ENCODE data around the gene C2CD5.
"Not testable (repeated sequence)": the region's sequence is repeated elsewhere in the genome, so short reads cannot be mapped to it uniquely, and the experiment has no call there.

Gene C2CD5

GRCh38 chr12:22480016-22480415 lies 64.3 kb downstream of the C2CD5 start:
- DNase-seq (ENCODE audit: low read depth in 3 of 3), result no peak

DNA sequence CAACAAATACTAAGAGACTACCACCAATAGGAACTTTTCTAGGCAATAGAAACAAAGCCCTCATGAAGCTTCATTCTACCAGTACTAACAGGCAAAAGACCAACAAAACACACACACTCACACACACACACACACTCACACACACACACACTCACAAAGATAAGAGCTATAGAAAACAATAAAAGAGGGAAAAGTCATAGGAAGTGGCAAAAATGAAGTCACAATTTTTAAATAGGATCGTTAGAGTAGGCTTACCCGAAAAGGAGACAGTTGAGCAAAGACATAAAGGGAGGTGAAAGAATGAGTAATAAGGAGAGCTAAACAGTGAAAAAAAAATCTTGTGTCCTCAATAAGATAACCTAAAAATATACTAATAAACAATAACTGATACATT lies 66.5 kb downstream of the C2CD5 start:
- no peak for DNase-seq (ENCODE audit: low read depth in 3 of 3)

DNA sequence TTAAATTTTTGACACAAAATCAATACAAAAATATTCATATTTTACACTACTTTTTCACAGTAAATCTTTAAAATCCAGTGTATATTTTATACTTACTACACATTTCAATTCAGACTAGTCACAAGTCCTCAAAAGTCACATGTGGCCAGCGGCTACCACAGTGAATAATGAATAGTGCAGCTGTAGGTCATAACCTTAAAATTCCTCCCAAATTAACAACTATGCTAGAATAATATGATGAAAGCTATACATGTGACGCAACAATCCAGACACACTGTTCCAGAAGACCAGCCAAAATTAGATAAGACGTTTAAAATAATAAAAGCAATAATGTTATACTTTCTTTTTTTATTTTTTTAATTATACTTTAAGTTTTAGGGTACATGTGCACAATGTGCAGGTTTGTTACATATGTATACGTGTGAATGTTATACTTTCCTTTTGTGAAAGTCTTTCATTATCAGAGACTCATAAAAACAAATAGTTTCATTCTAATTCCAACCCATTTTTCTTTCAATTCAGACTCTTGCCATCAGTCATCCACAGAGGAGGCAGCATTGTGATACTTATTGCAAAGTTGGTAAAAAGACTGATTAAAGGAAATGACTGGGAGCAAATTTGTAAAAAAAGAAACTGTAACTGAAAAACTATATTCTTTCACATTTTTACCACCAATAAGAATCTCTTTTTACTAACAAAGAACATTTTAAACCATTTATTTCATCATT lies 67.0 kb downstream of the C2CD5 start:
- no peak for DNase-seq (ENCODE audit: low read depth in 3 of 3)

DNA sequence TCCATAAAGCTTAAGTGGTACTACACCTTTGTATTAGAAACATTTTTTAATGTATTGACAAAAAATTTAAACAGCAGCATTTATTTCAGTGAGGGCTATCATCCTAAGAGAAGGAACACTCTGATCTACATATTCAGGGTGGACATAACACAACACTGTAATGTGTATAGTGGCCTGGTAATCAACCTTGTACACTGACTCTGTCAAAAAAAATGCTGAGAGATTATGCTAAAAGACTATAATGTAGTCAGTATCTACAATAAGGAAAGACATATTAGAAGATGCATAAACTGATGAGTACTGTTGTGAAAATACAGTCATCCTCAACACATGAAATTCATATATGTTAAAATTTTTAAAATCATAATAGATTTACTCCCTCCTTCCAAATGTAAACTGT lies 68.2 kb downstream of the C2CD5 start:
- no peak for DNase-seq (ENCODE audit: low read depth in 3 of 3)

GRCh38 chr12:22474970-22475720 lies 69.2 kb downstream of the C2CD5 start:
- no peak for DNase-seq (ENCODE audit: low read depth in 3 of 3)

DNA sequence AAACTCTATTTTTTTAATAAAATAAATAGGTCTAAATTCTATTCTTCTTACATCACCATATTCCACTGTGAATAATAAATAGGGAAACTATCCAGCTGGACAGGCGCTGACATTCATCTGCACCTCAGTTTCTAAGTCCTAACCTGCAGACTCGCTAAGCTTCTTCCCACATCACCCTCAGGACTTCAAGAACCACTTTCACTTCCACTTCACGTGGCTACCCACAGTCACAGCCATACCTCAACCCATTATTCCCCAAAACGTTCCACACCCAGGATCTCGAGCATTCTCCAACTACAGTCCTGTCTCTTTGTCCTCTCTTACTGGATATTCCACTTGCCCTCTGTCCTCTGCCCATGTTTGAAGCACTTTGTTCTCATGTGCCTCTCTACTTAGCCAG lies 71.1 kb downstream of the C2CD5 start:
- no peak for DNase-seq (ENCODE audit: low read depth in 3 of 3)

DNA sequence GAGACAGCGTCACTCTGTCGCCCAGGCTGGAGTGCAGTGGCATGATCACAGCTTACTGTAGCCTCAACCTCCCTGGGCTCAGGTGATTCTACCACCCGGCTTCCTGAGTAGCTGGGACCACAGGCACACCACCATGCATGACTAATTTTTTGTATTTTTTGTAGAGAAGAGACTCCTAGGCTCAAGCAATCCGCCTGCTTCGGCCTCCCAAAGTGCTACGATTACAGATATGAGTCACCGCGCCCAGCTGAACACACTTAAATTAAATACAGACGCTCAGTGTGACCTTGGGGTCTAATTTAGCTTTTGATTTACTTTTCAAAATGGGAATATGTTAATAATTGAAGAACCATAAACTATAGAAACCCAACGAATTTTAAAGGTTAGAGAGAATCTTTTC lies 77.2 kb downstream of the C2CD5 start:
- no peak for DNase-seq (ENCODE audit: low read depth in 3 of 3)

GRCh38 chr12:22463306-22463705 lies 81.0 kb downstream of the C2CD5 start:
- no peak for DNase-seq (ENCODE audit: low read depth in 3 of 3)

DNA sequence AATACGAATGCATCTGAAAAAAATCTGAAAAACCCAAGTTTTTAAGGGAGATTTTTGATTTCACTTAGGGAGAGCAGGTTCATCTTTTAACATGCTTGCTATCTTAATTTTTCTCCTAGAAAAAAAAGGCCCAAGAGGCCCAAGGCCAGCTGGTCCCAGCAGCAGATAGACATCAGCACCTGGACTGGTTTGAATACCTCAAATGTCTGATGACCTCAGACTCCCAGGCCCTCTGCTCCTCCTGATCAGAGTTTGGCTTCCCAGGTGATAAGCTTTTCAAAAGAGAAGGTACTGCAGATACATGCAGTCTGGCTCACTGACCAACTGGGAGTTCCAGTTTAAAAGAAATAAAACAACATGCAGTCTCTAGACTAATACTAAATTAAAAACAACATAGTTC lies 82.6 kb downstream of the C2CD5 start:
- no peak for DNase-seq (ENCODE audit: low read depth in 3 of 3)

DNA sequence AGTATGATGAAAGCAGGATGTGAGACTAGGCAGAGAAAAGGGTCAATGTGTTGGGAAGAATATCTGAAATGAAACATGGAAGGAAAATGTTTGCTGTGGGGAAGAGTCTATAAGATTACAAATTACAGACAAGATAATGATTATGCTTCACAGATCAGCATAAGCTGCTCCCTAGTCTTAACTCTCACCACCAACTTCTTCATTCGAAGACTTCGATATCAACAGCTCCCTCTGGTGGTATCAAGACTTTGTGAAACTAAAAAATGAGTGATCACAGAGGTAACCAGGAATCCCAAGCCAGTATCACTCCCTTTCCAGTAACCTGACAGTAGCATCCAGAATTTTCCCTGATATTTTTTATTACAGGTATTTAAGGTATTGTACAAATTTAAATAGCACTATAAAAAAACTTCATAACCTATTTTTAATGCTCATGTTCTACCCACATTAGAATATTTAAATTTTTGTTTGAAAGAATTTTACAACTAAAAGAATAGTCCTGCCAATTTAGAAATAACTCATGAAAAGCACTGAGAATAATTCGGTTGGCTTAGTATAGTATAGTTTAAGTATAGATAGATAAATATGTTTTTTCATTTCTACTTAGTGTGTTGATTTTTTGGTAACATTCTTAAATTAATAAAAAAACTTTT lies 84.4 kb downstream of the C2CD5 start:
- no peak for DNase-seq (ENCODE audit: low read depth in 3 of 3)

DNA sequence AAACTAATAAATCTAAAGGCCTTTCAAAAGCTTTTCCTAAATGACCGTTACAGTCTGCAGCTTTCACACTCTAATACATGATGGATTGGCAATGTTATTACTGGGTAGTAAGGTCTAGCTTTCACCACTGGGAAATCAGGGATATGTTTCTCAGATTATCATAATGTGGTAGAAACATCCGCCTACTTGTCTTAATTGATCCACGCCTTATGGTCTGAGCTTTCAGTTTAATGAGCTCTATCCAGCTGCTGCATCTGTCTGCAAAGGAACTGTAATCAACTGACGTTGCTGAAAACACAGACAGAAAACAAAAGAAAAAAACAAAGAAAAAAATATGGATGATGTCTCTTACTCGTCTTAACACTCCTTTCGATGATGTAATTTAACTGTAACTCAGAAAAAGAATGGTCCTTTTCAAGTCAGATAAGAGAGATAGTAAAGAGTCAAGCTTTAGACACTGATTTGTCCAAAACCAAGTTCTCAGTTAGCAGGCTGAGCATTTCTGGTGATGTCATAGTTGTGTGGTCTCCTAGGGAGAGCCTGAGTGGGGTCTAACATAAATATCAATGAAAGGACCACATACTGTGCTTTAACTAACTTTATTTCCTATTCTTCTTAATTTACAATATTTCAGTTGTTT lies 85.9 kb downstream of the C2CD5 start:
- no peak for DNase-seq (ENCODE audit: low read depth in 3 of 3)

GRCh38 chr12:22457085-22457484 lies 87.3 kb downstream of the C2CD5 start:
- DNase-seq (ENCODE audit: low read depth in 3 of 3), result no peak

DNA sequence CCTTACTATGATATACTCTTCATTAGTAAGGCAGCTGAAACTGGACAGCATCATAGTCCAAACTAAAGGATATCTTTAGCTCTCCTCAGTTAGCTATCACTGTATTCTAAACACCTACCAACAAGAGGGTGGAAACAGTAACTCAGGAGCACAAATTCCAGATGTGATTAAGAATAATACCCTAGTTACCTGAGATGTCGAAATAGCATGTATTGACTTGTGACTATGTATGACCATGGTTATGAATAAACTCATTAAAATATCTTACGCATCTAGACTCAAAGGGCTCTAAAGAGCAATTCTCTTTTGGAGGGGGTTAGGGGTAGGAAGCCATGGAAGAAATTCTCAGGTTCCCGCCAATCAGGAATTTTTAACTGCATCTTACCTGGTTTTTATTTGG lies 90.8 kb downstream of the C2CD5 start:
- no peak for DNase-seq (ENCODE audit: low read depth in 3 of 3)

GRCh38 chr12:22447223-22447622 lies 97.1 kb downstream of the C2CD5 start:
- DNase-seq (ENCODE audit: low read depth in 3 of 3), result no peak

DNA sequence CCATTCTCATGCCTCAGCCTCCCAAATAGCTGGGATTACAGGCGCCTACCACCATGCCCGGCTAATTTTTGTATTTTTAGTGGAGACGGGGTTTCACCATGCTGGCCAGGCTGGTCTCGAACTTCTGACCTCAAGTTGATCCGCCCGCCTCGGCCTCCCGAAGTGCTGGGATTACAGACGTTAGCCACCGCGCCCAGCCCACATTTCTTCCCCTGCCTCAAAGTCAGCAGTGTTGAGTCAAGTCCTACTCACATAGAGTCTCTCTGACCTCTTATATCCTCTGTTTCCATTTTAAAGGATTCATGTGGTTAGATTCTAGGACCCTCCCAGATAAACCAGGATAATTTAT lies 100.1 kb downstream of the C2CD5 start:
- DNase-seq (ENCODE audit: low read depth in 3 of 3), result not testable (repeated sequence)

DNA sequence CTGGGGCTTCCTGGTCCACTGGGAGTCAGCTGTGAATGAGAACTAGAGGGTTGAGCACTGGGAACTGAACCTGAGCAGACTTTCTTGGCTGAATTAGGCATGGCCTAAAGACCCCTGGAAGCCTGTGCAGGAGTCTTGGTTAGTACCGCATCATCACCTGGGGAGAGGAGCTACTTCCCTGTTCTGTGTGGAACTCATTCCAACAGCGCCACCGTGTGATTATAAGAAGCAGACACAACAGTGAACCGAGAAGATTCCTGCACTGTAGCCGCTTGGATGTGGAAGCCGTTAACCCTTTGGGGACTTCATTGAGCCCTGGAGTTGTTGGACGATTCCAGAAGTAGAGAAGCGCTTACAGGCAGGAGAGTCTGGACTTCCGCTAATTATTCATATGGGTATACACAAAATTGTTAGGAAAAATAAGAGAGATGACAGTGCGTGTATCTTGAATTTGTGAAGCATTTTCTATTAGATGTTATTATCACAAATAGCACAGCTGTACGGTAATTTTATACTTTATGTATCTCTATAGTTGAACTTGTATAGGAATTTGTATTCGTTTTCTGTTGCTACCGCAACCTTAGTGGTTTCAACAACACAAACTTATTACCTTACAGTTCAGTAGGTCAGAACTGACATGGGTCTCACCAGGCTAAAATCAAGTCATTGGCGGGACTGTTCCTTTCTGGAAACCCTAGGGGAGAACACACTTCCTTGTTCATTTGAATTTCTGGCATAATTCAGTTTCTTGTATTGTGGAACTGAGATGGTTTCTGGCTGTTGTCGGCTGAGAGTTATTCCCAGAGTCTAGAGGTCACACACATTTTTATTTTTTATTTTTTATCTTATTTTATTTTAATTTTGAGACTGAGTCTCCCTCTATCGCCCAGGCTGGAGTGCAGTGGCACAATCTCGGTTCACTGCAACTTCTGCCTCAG lies 100.7 kb downstream of the C2CD5 start:
- DNase-seq (ENCODE audit: low read depth in 3 of 3), result peak; percentile 17 to 33 (median 32)

DNA sequence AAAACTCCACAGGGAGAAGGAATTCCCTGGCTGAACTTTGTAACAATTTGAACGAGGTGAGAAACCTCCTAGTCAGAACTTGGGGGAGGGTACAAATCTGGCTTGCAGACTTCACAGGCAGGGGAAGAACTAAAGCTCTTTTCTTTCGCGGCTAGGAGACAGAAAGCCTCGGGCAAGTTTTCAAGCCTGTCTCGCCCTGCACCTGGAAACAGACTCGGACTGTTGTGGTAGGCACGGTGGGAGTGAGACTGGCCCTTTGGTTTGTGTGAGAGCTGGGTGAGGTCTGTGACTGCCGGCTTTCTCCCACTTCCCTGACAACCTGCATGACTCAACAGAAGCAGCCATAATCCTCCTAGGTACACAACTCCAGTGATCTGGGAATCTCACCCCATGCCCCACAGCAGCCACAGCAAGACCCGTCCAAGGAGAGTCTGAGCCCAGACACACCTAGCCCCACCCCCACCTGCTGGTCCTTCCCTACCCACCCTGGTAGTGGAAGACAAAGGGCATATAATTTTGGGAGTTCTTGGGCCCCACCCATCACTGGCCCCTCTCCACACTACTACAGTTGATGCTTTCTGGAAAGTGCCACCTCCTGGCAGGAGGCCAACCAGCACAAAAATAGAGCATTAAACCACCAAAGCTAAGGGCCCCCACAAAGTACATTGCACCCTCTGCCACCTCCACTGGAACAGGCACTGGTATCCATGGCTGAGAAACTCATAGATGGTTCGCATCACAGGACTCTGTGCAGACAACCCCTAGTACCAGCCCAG lies 107.1 kb downstream of the C2CD5 start:
- no peak for DNase-seq (ENCODE audit: low read depth in 3 of 3)

DNA sequence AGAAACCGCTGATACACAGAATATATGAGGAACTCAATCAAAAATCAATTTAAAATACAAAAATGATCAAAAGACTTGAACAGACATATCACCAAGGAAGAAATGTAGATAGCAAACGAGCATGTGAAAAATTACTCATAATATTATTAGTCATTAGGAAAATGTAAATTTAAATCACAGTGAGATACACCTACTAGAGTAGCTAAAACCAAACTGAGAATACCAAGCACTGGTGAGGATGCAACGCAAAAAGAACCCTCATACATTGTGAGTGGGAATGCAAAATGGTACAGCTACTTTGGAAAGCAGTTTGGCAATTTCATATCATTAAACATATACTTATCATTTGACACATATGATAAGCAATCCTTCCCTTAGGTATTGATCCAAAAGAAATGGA lies 108.8 kb downstream of the C2CD5 start:
- no peak for DNase-seq (ENCODE audit: low read depth in 3 of 3)

DNA sequence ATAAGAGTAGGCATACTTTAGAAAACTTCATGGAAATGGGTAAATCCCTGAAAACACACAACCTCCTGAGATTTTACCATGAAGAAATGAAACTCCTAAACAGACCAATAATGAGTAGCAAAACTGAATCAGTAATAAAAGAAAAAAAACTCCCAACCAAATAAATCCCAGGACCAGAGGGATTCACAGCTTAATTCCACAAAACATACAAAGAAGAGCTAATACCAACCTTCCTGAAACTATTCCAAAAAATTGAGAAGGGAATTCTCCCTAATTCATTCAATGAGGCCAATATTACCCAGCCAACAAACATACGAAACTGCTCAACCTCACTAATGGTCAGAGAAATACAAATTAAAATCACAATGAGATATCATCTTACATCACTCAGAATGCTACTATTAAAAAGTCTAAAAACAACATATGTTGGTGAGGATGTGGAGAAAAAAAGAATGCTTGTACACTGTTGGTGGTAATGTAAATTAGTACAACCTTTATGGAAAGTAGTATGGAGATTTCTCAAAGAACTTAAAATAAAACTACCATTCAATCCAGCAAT lies 112.6 kb downstream of the C2CD5 start:
- no peak for DNase-seq (ENCODE audit: low read depth in 3 of 3)

- DNase-seq (ENCODE audit: low read depth in 3 of 3), result no peak
Measured at GRCh38 chr12:22416801-22417200, 127.5 kb downstream of the C2CD5 start.
